GM21825 (cell line): ENCODE data around the gene LDLRAD2.
"Not testable (repeated sequence)": the region's sequence is repeated elsewhere in the genome, so short reads cannot be mapped to it uniquely, and the experiment has no call there.

Experiments used
- ATAC-seq: cut with Tn5 transposase; IDR thresholded peaks from one replicate; pipeline ENCODE4 v1.9.1; 2021; ENCODE audit warnings: mild to moderate bottlenecking, moderate library complexity; ENCODE audit not compliant: unreplicated experiment

The LDLRAD2 gene

GRCh38 chr1:21783679-21784603 is 28.1 kb upstream of the LDLRAD2 start:
- ATAC-seq: no peak

- not testable (repeated sequence) for ATAC-seq
Measured at GRCh38 chr1:21785764-21786163, 26.3 kb upstream of the LDLRAD2 start.

- ATAC-seq: no peak
Measured at GRCh38 chr1:21786640-21787039, 25.4 kb upstream of the LDLRAD2 start.

- ATAC-seq: no peak
Measured at GRCh38 chr1:21793104-21793503, 19.0 kb upstream of the LDLRAD2 start.

- ATAC-seq: no peak
Measured at GRCh38 chr1:21794656-21795055, 17.4 kb upstream of the LDLRAD2 start.

GRCh38 chr1:21795075-21795474 is 17.0 kb upstream of the LDLRAD2 start:
- ATAC-seq: no peak

- no peak for ATAC-seq
Measured at GRCh38 chr1:21799730-21800129, 12.3 kb upstream of the LDLRAD2 start.

GRCh38 chr1:21801100-21801499 is 11.0 kb upstream of the LDLRAD2 start:
- no peak for ATAC-seq

- ATAC-seq: no peak
Measured at GRCh38 chr1:21804536-21804935, 7.5 kb upstream of the LDLRAD2 start.

GRCh38 chr1:21813542-21813941 is 1.5 kb downstream of the LDLRAD2 start:
- no peak for ATAC-seq

GRCh38 chr1:21814241-21814918 is 2.3 kb downstream of the LDLRAD2 start:
- ATAC-seq: no peak

- no peak for ATAC-seq
Measured at GRCh38 chr1:21814981-21815582, 3.0 kb downstream of the LDLRAD2 start.

GRCh38 chr1:21815724-21816321 is 3.8 kb downstream of the LDLRAD2 start:
- no peak for ATAC-seq

GRCh38 chr1:21816602-21817302 is 4.7 kb downstream of the LDLRAD2 start:
- no peak for ATAC-seq

GRCh38 chr1:21818656-21819055 is 6.6 kb downstream of the LDLRAD2 start:
- no peak for ATAC-seq

GRCh38 chr1:21820597-21821232 is 8.7 kb downstream of the LDLRAD2 start:
- no peak for ATAC-seq

GRCh38 chr1:21821385-21822019 is 9.4 kb downstream of the LDLRAD2 start:
- no peak for ATAC-seq

GRCh38 chr1:21822349-21822748 is 10.3 kb downstream of the LDLRAD2 start:
- no peak for ATAC-seq

GRCh38 chr1:21823206-21823979 is 11.3 kb downstream of the LDLRAD2 start:
- no peak for ATAC-seq
